ENCODE data around the gene GYPC.

Gene GYPC

DNA sequence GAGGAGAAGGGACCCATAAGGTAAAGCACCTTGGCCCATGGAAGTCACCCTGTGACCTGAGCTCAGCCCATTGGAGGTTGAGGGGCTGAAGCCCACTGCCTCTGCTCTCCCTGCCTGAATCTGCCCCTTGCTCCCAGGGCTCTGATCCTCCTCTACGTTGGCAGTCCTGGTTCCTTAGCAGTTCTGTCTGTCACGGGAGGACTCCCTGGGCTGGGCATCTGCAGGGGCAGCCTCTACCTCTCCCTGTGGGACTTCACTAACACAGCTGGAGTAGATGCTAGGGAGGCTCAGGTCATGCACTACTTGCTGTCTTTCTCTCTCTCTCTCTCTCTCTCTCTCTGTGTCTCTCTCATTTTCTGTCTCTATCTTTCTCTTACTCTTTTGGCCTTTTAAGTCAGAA, 8.7 kb downstream of the GYPC start:
- Histone ChIP-seq H3K27me3 (replicated peaks) (no peaks in the 10 kb centered on the region), H3K27ac (no peak overlapping the region), H3K36me3 (replicated peaks) (peaks cover 3% of the 10 kb centered on the region), H3K4me3 (ENCODE audit: low read depth, low read length) (no peak overlapping the region)
- in situ Hi-C loops (cut with HindIII; ENCODE audit: low pct_ligation_motif_present, low sequenced_read_pairs), result no loop called here
- no peak for DNase-seq
- TF ChIP-seq, protein P1, sequence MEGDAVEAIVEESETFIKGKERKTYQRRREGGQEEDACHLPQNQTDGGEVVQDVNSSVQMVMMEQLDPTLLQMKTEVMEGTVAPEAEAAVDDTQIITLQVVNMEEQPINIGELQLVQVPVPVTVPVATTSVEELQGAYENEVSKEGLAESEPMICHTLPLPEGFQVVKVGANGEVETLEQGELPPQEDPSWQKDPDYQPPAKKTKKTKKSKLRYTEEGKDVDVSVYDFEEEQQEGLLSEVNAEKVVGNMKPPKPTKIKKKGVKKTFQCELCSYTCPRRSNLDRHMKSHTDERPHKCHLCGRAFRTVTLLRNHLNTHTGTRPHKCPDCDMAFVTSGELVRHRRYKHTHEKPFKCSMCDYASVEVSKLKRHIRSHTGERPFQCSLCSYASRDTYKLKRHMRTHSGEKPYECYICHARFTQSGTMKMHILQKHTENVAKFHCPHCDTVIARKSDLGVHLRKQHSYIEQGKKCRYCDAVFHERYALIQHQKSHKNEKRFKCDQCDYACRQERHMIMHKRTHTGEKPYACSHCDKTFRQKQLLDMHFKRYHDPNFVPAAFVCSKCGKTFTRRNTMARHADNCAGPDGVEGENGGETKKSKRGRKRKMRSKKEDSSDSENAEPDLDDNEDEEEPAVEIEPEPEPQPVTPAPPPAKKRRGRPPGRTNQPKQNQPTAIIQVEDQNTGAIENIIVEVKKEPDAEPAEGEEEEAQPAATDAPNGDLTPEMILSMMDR (IDR thresholded peaks at IDR 0.05; ENCODE audit: low read depth, low read length, missing control alignments), result no peak

DNA sequence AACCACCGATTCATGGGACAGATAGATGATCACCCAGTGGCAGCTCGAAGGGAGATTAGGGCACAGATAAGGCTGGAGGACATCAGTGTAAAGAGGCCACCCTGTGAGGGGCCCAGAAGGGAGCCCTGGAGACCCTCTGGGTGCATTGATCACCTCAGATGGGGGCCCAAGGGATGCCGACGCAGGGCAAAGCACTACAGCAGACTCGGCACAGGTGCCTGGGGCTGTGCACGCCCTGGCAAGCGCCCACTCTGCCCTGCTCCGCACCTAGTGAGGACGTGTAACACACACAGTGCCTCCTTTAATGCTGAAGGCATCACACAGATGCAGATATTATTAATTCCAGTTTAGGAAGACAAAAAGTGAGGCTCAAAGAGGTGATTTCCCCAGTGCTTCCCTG, 9.5 kb downstream of the GYPC start:
- no peaks in the 10 kb centered on the region for H3K27me3 ChIP-seq (replicated peaks)
- no peak overlapping the region for H3K27ac ChIP-seq
- in situ Hi-C loops (cut with HindIII; ENCODE audit: low pct_ligation_motif_present, low sequenced_read_pairs), result no loop called here
- no peak for DNase-seq
- no peak overlapping the region for H3K4me3 ChIP-seq (ENCODE audit: low read depth, low read length)
- TF ChIP-seq, protein P1 (IDR thresholded peaks at IDR 0.05; ENCODE audit: low read depth, low read length, missing control alignments), result no peak
- peaks cover 3% of the 10 kb centered on the region for H3K36me3 ChIP-seq (replicated peaks)

GRCh38 chr2:126668254-126668653, 12.3 kb downstream of the GYPC start:
- Histone ChIP-seq H3K36me3 (replicated peaks) (peaks cover 5% of the 10 kb centered on the region), H3K4me3 (ENCODE audit: low read depth, low read length) (no peak overlapping the region), H3K27ac (no peak overlapping the region), H3K27me3 (replicated peaks) (no peaks in the 10 kb centered on the region)
- TF ChIP-seq, protein P1 (IDR thresholded peaks at IDR 0.05; ENCODE audit: low read depth, low read length, missing control alignments), result no peak
- in situ Hi-C loops (cut with HindIII; ENCODE audit: low pct_ligation_motif_present, low sequenced_read_pairs), result no loop called here
- no peak for DNase-seq

GRCh38 chr2:126669772-126670171, 13.8 kb downstream of the GYPC start:
- DNase-seq, result no peak
- Histone ChIP-seq H3K36me3 (replicated peaks) (peaks cover 2% of the 10 kb centered on the region), H3K27ac (no peak overlapping the region), H3K27me3 (replicated peaks) (no peaks in the 10 kb centered on the region), H3K4me3 (ENCODE audit: low read depth, low read length) (no peak overlapping the region)
- TF ChIP-seq, protein P1 (IDR thresholded peaks at IDR 0.05; ENCODE audit: low read depth, low read length, missing control alignments), result no peak
- in situ Hi-C loops (cut with HindIII; ENCODE audit: low pct_ligation_motif_present, low sequenced_read_pairs), result no loop called here

GRCh38 chr2:126671488-126671887, 15.5 kb downstream of the GYPC start:
- TF ChIP-seq, protein P1 (IDR thresholded peaks at IDR 0.05; ENCODE audit: low read depth, low read length, missing control alignments), result no peak
- no peak for DNase-seq
- Histone ChIP-seq H3K4me3 (ENCODE audit: low read depth, low read length) (no peak overlapping the region), H3K27me3 (replicated peaks) (no peaks in the 10 kb centered on the region), H3K36me3 (replicated peaks) (peaks cover 4% of the 10 kb centered on the region), H3K27ac (no peak overlapping the region)
- in situ Hi-C loops (cut with HindIII; ENCODE audit: low pct_ligation_motif_present, low sequenced_read_pairs), result no loop called here

- no peak overlapping the region for H3K27ac ChIP-seq
- TF ChIP-seq, protein P1 (IDR thresholded peaks at IDR 0.05; ENCODE audit: low read depth, low read length, missing control alignments), result no peak
- no peaks in the 10 kb centered on the region for H3K27me3 ChIP-seq (replicated peaks)
- in situ Hi-C loops (cut with HindIII; ENCODE audit: low pct_ligation_motif_present, low sequenced_read_pairs), result no loop called here
- DNase-seq, result no peak
- no peak overlapping the region for H3K4me3 ChIP-seq (ENCODE audit: low read depth, low read length)
- peaks cover 4% of the 10 kb centered on the region for H3K36me3 ChIP-seq (replicated peaks)
These were observed 17.1 kb downstream of the GYPC start for GRCh38 chr2:126672980-126673605.

Data from brain microvascular endothelial cell (primary cell).